Breast epithelium (tissue), 3 donors: ENCODE measurements around the gene LARP6.

ENCODE experiments used
- POLR2A ChIP-seq: fragments of 450-650 bp; IDR thresholded peaks from one replicate; pipeline ENCODE4 v1.6.1; 2016; ENCODE audit warnings: antibody characterized with exemption, mild to moderate bottlenecking, moderate library complexity
- TF ChIP-seq, protein P1 (sequence below), 3 donors: fragments of 450-650 bp; IDR thresholded peaks; one replicate each; pipeline ENCODE4 v1.5.1; 2016 to 2017; ENCODE audit warnings: antibody characterized with exemption in 3 of 3, mild to moderate bottlenecking in 3 of 3, moderate library complexity in 3 of 3

DNA sequence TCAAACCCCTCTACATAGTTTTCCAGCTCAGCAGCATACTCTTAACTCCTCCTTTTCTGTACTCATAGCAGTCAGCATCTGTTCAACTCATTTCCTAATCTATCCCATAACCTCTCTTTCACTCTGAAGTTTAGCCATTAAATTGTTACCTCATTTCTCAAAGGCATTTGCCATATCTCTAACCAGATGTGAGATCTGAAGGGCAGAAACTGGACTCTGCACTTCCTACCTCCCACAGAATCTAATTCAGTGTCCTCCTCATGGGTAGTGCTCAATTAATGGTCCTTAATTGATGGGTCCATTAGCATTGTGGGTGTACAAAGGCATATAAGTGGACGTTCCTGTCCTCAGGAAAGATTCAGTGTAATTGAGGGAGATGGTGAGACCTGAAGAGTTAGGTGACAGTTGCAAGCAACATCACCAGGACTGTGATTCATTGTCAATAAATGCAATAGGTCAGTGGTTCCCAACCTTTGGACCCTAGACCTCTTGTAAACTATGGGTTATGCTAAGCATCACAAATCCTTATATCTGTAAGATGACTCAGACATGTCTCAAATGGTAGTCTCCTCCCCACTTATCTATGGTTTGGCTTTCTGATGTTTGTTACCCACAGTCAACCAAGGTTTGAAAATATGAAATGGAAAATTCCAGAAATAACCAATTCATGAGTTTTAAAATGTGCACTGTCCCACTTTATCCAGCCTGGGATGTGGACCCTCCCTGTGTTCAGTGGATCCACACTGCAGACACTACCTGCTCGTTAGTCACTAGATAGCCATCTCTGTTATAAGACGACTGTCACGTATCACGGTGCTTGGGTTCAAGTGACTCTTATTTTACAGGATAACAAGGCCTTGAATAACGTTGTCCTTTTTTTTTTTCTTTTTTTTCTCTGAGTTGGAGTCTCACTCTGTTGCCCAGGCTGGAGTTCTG lies 65.6 kb downstream of the LARP6 start:
- TF ChIP-seq POLR2A, result no peak
- TF ChIP-seq, protein P1, sequence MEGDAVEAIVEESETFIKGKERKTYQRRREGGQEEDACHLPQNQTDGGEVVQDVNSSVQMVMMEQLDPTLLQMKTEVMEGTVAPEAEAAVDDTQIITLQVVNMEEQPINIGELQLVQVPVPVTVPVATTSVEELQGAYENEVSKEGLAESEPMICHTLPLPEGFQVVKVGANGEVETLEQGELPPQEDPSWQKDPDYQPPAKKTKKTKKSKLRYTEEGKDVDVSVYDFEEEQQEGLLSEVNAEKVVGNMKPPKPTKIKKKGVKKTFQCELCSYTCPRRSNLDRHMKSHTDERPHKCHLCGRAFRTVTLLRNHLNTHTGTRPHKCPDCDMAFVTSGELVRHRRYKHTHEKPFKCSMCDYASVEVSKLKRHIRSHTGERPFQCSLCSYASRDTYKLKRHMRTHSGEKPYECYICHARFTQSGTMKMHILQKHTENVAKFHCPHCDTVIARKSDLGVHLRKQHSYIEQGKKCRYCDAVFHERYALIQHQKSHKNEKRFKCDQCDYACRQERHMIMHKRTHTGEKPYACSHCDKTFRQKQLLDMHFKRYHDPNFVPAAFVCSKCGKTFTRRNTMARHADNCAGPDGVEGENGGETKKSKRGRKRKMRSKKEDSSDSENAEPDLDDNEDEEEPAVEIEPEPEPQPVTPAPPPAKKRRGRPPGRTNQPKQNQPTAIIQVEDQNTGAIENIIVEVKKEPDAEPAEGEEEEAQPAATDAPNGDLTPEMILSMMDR (IDR thresholded peaks at IDR 0.05), result no peak
